T-helper 22 cell (primary cell): ENCODE results near the gene MRPL21.
"Not testable (repeated sequence)": the region's sequence is repeated elsewhere in the genome, so short reads cannot be mapped to it uniquely, and the experiment has no call there.

ENCODE experiments used
- DNase-seq: peaks from one replicate; pipeline ENCODE4 v3.0.0-alpha.2; 2020; ENCODE audit warnings: low read depth

MRPL21 gene

DNA sequence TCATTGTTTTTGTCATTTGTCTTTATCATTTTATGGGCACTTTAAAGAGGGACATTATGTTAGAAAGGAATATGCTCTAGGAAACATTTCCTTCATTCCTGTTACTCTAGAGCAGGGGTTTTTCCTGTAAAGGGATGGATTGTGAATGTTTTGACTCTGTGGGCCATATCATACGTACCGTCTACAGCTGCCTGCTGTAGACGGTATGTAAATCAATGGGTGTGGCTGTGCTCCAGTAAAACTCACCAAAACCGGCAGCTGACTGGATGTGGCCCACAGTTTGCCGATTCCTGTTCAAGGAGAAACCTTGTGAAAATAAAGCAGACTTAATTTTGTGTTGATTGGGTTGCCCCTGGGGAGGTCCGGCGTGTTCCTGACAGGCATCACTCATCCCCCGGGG, 7.3 kb upstream of the MRPL21 start:
- no peak for DNase-seq

DNA sequence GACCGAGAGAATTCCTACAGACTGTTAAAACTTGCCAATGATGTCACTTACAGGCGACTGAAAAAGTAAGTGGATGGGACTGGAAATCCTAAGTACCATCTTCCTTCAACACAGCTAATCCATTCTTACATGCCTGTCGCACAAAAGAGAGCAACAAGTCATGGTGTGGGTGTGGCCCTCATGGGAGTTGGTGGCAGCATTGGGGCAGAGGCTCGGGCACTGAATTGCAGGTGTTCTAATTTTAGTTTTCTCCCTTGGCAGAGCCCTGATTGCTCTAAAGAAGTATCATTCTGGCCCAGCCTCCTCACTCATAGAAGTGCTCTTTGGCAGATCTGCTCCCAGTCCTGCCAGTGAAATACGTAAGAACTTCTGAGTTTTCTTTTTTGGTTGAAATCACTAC, 4.6 kb upstream of the MRPL21 start:
- DNase-seq, result no peak

DNA sequence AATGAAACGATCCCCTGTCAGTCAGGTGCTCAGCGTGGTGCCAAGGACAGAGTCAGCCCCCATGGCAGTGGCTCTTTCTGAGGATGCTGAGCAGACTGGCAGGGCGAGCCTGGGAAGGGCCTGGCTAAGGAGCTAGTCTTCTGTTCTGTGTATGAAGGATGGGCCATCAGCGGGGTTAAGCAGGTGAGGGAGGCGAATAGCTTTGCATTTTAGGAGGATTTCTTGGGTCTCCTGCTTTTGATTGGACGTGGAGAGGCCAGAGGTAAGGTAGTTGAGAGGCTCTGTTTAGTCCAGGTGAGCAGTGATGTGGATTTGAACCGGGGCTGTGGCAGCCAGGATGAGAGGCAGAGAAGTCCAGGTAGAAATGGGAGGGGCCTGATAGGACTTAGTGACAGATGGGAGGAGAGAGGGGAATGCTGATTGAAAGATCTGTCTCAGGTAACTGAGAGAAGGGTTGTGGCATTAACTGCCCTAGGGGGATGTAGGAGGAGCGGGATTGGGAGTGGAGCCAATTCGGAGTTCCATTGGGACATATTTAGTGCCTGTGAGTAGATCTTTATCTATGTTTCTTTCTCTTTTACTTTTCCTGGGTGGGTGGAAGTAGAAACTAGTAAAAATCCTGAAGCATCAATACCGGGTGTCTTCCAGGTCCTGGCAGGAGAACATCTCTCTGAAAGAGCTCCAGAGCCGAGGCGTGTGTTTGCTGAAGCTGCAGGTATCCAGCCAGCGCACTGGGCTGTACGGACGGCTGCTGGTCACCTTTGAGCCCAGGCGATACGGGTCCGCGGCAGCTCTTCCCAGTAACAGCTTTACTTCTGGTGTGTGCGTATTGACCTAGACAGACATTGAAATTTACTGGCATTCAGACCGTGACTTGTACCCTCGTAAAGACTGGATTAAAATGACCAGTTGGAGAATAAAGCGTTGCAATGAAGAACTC, 2.1 kb upstream of the MRPL21 start:
- no peak for DNase-seq

DNA sequence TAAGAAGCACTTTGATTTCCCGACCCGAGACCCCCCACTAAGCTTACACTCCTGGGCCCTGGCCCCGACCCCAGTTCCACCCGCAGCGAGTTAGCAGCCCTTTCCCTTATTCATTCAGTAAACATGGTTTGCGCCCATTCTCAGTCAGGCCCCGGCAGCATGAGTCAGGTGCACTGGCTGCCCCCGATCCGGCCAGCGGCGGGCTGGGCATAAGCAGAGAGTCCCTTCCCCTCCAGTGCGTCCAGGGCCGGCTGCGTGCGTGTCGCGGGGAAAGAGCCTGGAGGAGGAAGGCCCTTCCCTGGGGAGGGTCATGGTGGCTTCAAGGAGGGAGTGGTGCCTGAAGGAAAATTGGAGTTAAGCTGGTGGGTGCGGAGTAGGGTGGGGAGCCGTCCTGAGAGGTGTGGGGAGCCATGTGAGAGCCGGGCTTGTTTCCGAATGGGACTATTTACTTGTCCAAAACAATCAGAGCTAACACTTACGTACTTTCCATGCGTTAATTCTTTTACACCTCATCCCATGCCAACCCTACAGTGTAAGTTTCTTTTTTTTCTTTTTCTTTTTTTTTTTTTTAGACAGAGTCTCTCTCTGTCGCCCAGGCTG, 716 bp upstream of the MRPL21 start:
- DNase-seq, result no peak

DNA sequence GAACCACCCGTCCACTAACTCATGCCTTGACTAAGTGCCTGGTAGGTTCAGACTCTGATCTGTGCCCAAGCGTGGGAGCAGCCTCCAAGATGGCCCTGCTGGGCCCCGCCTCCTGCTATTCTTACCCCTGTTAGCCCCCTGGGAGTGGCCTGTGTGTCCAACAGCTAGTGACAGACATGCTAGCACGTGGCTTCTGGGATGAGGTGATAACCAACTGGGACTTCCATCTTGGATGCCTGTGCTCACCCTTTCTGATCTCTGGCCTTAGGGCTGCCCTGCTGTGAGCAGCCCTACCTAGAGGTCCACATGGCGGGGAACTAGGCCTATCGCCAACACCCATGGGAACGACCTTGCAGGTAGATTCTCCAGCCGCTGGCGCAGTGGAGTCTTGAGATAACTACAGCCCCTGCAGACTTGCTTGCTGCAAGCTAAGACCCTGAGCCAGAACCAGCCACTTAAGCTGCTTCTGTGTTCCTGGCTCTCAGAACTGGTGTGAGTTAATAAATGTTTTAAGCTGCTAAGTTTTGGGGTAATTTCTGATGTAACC, 2.7 kb downstream of the MRPL21 start:
- no peak for DNase-seq

DNA sequence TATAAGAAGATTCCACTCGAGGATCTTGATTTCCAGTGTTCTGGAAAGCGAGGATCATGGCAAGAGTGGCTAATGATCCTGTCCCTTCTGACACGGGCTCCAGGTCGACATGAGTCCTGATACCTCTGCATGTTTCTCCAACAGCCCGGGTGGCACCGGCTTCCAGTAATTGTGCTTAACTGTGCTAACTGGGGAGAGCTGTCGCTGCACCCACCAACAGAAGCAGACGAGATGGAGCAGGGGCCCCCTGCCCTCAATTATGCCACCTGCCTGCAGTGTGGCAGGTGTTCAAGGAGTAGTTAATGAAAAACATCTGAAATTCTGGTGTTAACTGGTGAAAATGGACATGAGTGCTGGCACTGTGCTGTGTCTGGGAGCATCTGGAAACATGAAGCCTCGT, 6.2 kb downstream of the MRPL21 start:
- DNase-seq, result no peak

DNA sequence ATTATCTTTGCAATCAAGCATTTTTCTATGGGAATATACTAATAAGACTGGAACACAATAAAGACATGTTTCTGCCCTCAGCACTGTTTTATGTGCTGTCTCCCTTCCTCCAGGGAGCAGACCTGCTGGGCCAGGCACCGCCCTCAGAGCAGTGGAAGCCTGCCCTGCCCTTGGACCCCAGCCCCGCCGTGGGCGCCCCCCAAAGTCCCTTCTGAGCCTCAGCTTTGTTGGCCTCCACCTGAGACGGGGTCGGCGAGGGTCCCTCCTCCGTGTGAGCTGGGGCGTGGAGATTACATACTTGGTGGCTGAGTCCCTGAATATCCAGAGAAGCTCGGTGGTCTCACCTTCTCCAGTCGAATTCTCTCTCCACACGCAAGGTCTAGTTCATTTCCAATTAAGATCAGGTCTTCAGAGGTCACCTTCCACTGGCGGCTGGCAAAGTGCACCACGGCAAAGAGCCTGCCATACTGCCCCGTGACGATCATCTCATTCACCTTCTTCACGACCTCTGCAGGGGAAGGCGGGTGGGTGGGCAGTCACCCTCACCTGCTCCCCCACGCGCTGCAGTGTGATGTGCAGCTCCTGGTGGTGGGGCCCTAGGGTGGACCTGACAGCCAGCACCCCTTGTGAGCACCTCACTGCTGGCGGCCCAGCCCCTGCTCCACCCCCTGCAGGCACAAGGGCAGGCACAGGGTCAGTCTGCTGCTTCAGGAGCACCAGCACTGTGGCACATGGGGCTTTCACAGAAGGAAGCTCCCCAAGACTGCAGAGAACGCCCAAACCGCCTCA, 7.3 kb downstream of the MRPL21 start:
- no peak for DNase-seq

DNA sequence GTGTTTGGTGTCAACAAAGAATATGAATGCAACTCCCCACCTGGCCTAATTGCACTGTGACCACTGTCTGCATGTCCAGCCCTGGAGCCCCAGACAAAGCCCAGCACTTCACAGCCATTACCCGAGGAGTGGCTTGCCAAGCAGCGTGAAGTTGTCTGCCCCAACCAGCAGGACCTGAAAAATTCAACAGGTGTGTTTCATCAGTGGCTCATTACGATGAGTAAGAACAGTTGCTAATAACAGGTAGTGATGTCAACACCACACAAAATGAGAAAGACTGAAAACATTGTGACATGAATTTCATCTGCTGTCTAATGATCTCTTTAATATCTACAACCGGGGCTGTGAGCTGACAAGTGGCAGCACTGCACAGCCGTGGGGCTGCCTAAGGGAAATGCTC, 10.3 kb downstream of the MRPL21 start:
- no peak for DNase-seq

DNA sequence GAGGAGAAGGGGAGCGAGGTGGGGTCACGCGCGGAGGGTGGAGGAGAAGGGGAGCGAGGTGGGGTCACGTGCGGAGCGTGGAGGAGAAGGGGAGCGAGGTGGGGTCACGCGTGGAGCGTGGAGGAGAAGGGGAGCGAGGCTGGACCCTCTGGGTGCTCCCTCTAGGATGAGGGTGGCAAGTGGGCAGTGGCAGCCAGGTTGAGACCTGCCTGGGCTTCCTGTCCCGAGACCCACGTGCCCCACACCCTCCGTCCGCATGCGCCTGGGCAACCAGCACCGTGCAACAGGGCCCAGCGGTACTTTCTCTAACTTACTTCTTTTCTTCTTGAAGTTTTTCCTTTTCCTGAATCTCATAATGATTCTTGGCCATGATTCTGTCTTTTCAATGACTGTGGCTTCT, 11.1 kb downstream of the MRPL21 start:
- DNase-seq, result no peak

DNA sequence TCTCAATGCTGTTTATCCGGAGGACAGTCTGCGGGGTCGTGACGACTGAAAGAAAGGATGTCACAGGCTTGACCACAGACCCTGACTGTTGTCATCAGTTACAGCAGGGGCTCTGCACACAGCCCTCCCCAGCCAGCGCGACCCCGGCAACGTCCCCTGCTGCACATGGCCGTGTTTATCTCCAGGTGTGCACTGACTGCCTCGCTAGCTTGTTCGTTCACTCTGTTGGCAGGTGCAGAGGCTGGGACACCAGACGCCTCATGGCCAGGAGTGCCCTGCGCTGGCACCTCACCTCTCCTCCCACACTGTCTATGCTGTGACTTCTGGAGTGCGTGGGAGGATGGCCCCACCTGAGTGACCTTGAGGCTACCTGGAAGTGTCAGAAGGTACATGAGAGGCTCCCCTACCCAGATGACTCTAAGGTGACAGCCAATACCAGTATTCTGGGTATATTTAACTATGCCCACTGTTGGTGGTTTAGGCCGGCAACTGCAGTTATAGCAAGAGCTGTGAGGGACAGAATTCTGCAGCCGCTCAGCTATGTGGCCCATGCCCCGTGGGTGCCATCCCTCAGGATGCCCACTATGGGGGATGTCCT, 12.2 kb downstream of the MRPL21 start:
- DNase-seq, result no peak

DNA sequence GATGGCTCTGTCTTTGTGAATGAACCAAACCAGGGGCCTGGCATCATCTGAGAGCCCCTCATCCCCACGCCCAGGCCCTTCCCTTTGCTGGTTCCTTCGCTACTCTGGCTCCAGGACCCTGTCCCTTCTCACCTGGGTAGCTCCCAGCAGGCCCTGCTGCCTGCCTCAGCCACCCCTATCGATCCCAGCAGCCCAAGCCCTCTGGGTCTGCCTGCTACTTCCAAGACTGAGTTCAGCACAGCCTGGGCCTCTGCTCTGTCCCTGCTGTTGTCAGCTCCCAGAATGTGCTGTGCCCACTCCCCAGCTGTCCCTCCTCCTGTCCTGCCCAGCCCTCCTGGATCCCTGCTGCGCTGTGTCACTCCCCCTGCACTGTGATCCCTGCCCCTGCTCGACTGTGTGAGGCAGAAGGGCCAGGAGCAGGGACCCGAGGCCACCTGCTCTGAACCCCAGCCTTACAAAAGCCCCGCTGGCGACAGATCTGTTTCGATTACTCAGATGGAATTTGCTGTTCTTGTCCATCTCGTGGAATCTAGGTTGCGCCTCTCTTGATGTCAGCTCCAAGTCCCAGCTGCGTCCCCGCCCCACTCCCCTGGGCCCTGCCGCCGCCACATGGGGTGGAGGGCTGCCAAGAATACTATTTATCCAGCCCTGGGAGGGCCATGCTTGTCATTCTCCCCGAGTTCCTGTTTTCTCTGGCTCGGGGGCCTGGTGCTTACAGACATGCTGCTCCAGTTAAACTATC, 13.0 kb downstream of the MRPL21 start:
- DNase-seq, result no peak

DNA sequence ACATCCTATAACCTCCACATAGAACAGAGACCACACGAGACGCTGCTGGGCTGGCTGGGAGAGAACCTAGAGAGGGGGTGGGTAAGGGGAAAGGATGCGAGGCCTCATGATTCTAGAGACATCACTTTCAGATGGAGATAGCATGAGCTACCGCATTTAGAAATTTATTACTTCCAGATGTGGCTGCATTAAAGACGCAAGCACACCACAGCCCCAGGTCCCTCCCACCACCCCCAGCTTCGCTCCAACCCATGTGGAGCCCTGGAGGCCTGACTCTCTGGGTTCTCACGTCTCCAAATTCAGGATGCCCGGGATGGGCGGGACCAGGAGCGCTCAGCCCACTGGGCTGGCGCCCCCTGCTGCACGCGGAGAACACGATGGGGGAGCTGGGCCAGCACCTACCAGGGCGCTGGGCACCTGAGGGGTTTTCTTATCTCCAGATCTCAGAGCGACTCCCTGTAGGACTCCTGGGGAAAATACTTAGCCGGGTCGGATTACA, 13.6 kb downstream of the MRPL21 start:
- no peak for DNase-seq

DNA sequence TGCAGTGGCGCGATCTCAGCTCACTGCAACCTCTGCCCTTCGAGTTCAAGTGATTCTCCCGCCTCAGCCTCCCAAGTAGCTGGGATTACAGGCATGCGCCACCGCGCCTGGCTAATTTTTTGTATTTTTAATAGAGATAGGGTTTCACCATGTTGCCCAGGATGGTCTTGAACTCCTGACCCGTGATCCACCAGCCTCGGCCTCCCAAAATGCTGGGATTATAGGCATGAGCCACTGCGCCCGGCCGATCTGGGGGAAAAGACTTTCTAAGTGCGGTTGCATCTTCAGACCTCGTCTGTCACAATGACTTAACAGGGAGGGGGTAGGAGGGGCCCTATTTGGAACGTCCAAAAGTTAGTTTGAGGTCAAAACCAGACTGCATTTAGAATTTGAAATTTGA, 18.8 kb downstream of the MRPL21 start:
- not testable (repeated sequence) for DNase-seq

DNA sequence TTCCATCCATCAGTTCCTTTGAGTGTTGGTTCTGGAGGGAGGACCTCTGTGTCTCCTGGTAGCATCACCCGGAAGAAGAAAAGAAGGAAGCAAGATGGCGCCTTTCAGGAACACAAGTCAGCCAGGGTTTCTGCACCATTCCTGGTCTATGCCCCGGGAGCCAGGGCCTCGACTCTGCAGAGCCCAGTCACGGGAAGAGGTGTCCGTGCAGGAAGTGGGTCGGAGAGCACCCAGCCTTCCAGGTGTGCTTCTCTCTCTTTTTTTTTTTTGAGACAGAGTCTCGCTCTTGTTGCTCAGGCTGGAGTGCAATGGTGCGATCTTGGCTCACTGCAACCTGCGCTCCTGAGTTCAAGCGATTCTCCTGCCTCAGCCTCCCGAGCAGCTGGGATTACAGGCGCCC, 21.2 kb downstream of the MRPL21 start:
- DNase-seq, result no peak

DNA sequence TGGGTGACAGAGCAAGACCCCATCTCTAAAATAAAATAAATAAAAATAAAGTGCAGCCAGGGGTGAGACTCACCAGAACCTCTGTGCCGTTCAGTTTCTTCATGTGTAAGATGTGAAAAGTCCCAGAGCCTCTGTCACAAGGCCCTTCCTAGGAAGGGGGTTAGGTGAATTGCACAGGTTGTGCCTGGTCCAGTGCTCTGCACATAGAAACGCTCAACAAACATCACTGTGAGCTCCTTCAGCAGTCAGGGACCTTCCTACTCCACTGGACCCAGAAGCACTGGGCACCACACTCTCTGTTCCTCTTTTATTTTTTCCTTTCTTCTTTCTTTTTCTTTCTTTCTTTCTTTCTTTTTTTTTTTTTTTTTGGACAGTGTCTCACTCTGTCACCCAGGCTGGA, 22.3 kb downstream of the MRPL21 start:
- DNase-seq, result no peak

DNA sequence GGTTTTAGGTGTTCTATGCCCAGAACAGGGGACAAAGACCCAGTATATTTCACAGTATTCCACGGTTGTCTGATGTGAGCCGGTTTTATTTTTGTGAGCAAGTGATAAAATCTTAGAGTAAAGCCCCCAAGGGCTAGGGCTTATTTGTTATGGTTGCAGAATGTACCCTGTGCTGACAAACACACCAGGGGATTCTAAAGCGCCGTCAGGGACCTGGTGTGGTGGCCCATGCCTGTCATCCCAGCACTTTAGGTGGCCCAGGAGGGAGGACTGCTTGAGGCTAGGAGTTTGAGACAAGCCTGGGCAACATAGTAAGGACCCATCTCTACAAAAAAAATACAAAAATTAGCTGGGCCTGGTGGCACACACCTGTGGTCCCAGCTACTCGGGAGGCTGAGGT, 22.8 kb downstream of the MRPL21 start:
- DNase-seq, result no peak

DNA sequence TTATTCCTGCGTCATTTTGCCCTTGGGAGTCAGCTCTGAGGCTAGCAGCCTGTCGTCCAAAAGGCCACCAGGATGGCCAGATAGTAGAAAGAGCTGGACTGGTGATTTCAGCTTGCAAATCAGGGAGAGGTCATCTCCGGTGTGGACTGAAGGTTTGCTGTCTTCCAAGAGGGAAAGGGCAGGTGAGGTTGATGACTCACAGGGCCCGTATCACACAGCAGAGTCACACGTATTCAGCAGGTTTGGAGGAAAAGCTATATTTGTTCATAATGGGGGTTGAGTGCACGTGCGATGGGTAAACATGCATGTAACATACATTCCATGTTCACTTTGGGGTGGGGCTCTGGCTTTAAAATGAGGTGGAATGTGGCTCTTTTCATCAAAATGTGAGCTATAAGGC, 25.6 kb downstream of the MRPL21 start:
- DNase-seq, result no peak

DNA sequence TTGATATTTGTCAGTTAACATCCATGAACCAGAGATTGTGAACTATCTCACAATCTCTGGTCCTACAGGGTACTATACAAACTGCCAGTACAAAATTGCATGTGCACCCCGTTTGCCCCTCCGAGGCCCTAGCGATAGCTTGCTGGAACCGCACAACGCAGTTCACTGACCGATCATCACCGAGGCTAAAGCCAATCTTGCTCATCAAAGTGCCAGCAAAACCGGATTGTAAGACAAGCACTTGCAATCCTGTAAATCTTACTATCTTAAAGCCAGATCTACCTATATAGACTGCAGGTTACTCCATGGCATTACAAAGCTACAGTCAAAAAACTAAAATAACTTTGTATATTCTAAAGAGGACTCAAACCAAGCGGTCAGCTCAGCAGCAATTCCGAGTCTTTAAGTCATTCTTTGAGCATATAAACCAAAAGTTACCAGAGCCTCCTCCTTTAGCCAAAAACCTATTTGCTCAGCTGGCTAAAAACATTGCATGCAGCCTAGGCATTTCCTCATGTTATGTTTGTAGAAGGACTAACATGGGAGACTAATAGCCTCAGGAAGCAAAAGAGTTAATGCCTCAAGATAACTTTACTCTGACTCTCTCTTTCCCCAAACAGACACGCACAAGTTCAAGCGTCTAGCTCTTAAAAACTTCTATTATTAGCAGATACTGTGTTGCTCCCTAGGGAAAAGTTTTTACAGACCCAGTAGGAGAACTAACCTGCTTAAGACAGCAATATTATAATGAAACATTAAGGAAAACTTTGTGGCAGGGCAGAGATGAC, 31.2 kb downstream of the MRPL21 start:
- no peak for DNase-seq

DNA sequence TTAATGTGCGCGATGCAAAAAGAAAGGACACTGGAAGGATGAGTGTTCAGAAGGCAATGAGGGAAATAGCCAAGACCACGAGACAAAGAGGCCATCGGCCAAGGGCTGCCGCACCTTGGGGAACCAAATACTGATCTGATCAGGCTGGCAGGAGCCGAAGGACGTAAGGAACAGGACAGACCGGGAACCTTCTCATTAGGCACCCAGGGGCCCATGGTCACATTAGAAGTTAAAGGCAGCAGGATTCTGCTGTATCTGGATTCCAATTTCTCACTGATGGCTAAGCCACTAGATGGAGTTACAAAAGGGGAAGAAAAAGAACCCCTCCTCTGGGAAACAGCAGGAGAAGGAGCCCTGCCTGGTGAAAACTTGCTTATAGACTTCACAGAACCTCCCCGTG, 33.2 kb downstream of the MRPL21 start:
- DNase-seq, result no peak

DNA sequence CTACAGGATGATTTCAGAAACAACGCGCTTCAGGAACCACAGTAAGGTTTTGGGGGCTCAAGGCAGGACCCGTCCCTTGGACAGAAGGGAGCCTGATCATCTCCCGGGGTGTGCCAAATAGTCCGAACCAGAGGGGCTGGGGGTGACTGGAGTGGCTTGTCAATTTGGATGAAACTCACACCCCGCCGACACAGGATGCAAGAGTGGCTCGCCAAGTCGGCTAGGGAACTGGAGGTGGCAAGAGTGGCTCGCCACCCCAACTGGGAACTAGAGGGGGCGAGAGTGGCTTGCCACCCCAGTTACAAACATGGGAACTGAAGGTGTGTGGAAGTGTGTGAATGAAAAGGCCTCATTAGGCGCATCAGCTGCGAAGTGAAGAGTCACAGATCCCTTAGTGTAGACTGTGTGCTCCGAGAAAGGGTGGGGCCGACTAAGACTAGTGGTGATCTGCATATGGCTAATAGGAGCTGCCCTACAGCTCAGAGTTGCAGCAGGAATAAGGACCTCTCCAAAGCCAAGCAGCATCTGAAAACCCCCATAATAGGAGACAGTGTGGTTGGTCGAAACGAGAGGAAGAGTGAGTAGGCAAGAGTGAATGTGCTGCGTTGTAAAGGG, 35.3 kb downstream of the MRPL21 start:
- no peak for DNase-seq
